SK-N-SH (cell line): ENCODE measurements around the gene PTBP2.

Experiments
- CTCF ChIP-seq: fragments of 200-600 bp; sonication (generic); IDR thresholded peaks from 2 replicates; pipeline ENCODE4 v1.6.1; 2017; ENCODE audit warnings: antibody characterized with exemption, mild to moderate bottlenecking, moderate library complexity
- MAX ChIP-seq: IDR thresholded peaks from 2 replicates; pipeline ENCODE4 v1.4.0; 2012; ENCODE audit warnings: low read depth
- MXI1 ChIP-seq: IDR thresholded peaks from 2 replicates; pipeline ENCODE4 v1.6.1; 2012; ENCODE audit warnings: mild to moderate bottlenecking, low read depth, low read length, improper control_type of control experiment
- REST ChIP-seq: IDR thresholded peaks from 2 replicates; pipeline ENCODE4 v1.6.1; 2012; ENCODE audit warnings: mild to moderate bottlenecking, low read depth, low read length, moderate library complexity
- SIN3A ChIP-seq: IDR thresholded peaks from 2 replicates; pipeline ENCODE4 v1.6.1; 2012; ENCODE audit warnings: low read depth, mild to moderate bottlenecking, low read length, moderate library complexity, borderline replicate concordance
- USF2 ChIP-seq: fragments of 150-350 bp; IDR thresholded peaks from 2 replicates; pipeline ENCODE4 v1.6.1; 2017; ENCODE audit warnings: antibody characterized with exemption, low read length, low read depth, borderline replicate concordance

GRCh38 chr1:96747565-96747964 lies 26.0 kb downstream of the PTBP2 start:
- TF ChIP-seq CTCF: no peak
- no peak for TF ChIP-seq MAX
- TF ChIP-seq MXI1: no peak
- TF ChIP-seq SIN3A: no peak
- no peak for TF ChIP-seq USF2
- no peak for TF ChIP-seq REST
